Tibial nerve (tissue), 4 donors: Measurements from ENCODE around the gene GPS1.

Experiments
- CTCF ChIP-seq, 5 experiments: fragments of 200-600 bp in 3 of 5; fragments of 450-650 bp in 2 of 5; sonication (generic) in 3 of 5; IDR thresholded peaks; one replicate each; pipeline ENCODE4 v1.5.1; 2016 to 2019; ENCODE audit warnings: antibody characterized with exemption in 5 of 5, mild to moderate bottlenecking in 3 of 5, moderate library complexity in 2 of 5
- EP300 ChIP-seq, 2 donors: sonication (generic); formaldehyde crosslinking; IDR thresholded peaks; one replicate each; pipeline ENCODE4 v1.6.1; 2017; ENCODE audit warnings: antibody characterized with exemption in 2 of 2, mild to moderate bottlenecking in 1 of 2
- POLR2A ChIP-seq, 2 donors: fragments of 450-650 bp; IDR thresholded peaks; one replicate each; pipeline ENCODE4 v1.6.1; 2017; ENCODE audit warnings: antibody characterized with exemption in 2 of 2, mild to moderate bottlenecking in 2 of 2, moderate library complexity in 2 of 2

- TF ChIP-seq POLR2A (IDR thresholded peaks at IDR 0.05) (no peak), CTCF (IDR thresholded peaks at IDR 0.05) (no peak), EP300 (IDR thresholded peaks at IDR 0.05) (no peak)
Measured at GRCh38 chr17:82015311-82015971, 36.3 kb upstream of the GPS1 start.
